Lung (tissue), 12 donors: ENCODE data around the gene TMEM240. TPM values are rescaled to one million over a fixed set of nuclear protein-coding genes. Genes with fewer than 3 reads are reported as not detected.

Source experiments
- ATAC-seq: fragments of 200-7000 bp; cut with Tn5 transposase; one replicate; pipeline ENCODE4 v1.9.1; 2020; ENCODE audit warnings: moderate number of reproducible peaks; ENCODE audit not compliant: insufficient read depth, low FRiP score
- DNase-seq, 3 donors: peaks; one replicate each; pipeline ENCODE4 v3.0.0-alpha.2; 2013 to 2017
- H3K27ac ChIP-seq, 2 donors: one replicate each; pipeline ENCODE4 v1.5.1; 2013; ENCODE audit warnings: mild to moderate bottlenecking in 2 of 2, moderate library complexity in 2 of 2, control low read depth in 1 of 2, inconsistent platforms in 1 of 2, low read depth in 1 of 2, low read length in 1 of 2
- H3K27me3 ChIP-seq, 3 donors: one replicate each; pipeline ENCODE4 v1.5.1; 2013; ENCODE audit warnings: low read length in 2 of 3; ENCODE audit not compliant: control insufficient read depth in 3 of 3, insufficient read depth in 3 of 3
- H3K36me3 ChIP-seq, 4 donors: one replicate each; pipeline ENCODE4 v1.5.1; 2013; ENCODE audit warnings: low read length in 4 of 4, mild to moderate bottlenecking in 1 of 4, moderate library complexity in 1 of 4; ENCODE audit not compliant: control insufficient read depth in 4 of 4, insufficient read depth in 4 of 4
- H3K4me1 ChIP-seq, 5 donors: one replicate each; pipeline ENCODE4 v1.5.1; 2013; ENCODE audit warnings: low read length in 5 of 5, mild to moderate bottlenecking in 2 of 5, moderate library complexity in 1 of 5; ENCODE audit not compliant: control insufficient read depth in 5 of 5, insufficient read depth in 5 of 5
- H3K4me3 ChIP-seq: one replicate; pipeline ENCODE4 v1.5.1; 2013; ENCODE audit warnings: mild to moderate bottlenecking, control low read depth, moderate library complexity
- H3K9ac ChIP-seq, 2 donors: one replicate each; pipeline ENCODE4 v1.5.1; 2013; ENCODE audit warnings: low read length in 2 of 2, control low read depth in 1 of 2; ENCODE audit not compliant: insufficient read depth in 1 of 2
- H3K9me3 ChIP-seq, 4 donors: one replicate each; pipeline ENCODE4 v1.5.1; 2013; ENCODE audit warnings: low read length in 3 of 4, mild to moderate bottlenecking in 1 of 4, moderate library complexity in 1 of 4; ENCODE audit not compliant: control insufficient read depth in 4 of 4, insufficient read depth in 3 of 4
- CTCF ChIP-seq: IDR thresholded peaks from 2 replicates; pipeline ENCODE4 v1.5.1; 2012; ENCODE audit warnings: mild to moderate bottlenecking; ENCODE audit errors: control extremely low read depth, extremely low read depth
- WGBS, 2 donors: extraction: QIAGEN DNeasy Blood & Tissue Kit; methylation state at CpG; one replicate each; pipeline ENCODE4 v1.1.7; 2013; 5-methylcytosine and 5-hydroxymethylcytosine counted together
- polyA plus RNA-seq, 2 donors: library from polyadenylated mRNA; stranded (reverse); fragments of 200-250 nt; gene quantifications; one replicate each; pipeline ENCODE4 v1.2.1, GENCODE V29; 2013
- total RNA-seq, 2 donors: library from RNA; depleted of rRNA in 1 of 2; stranded (reverse); fragments of >200 nt in 1 of 2; gene quantifications; one replicate each; pipeline ENCODE4 v1.2.1, GENCODE V29; 2014 to 2021
- donor health status: control.
- donor health status: control.
- donor health status: Bipolar disorder and iron deficiency.
- donor health status: healthy.
- donor health status: DM: yes; HTN: yes; CAD: no.

Gene TMEM240
- total and polyA plus RNA-seq, 4 donors = 2.3 to 4.2 (median 3.1) TPM

- ATAC-seq (no peak), DNase-seq (no peak)
- no peak for TF ChIP-seq CTCF
- no peak overlapping the region for H3K4me3 ChIP-seq
- H3K9me3 ChIP-seq = no peaks in the 10 kb centered on the region
- H3K4me1 ChIP-seq = peaks cover 0 to 9% (median 0%) of the 10 kb centered on the region in 5 donors
- WGBS, 2 donors = 87 to 89% methylated on average over 31 of the region's 31 CpGs
- H3K9ac ChIP-seq = no peak overlapping the region
- H3K36me3 ChIP-seq = peaks cover 10 to 30% (median 29%) of the 10 kb centered on the region in 4 donors
- H3K27ac ChIP-seq = peak overlapping the region in 1 of 2 donors; percentile 34
- no peaks in the 10 kb centered on the region for H3K27me3 ChIP-seq
Measured at GRCh38 chr1:1567152-1567875, 26.9 kb upstream of the TMEM240 start.

DNA sequence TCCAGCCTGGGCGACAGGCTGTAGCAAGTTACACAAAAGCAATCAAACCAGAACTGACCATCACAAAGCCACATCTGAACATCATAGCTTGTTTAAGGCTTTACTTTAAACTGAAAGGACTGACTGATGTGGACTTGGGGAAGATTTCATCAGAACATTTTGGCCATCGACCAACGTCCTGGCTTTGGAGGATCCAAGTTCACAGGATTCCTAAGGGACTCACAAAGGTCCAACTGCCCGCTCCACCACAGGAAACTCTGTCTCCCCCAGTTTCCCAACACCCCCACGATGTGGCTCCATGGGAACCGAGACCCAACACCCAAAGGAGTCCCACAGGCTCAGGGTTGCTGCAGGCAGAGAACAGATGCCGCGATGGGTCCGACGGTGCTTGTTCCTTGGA lies 24.9 kb upstream of the TMEM240 start:
- 89 to 90% methylated on average over 10 of the region's 10 CpGs for WGBS, 2 donors
- DNase-seq (no peak), ATAC-seq (no peak)
- peaks cover 0 to 10% (median 0%) of the 10 kb centered on the region in 5 donors for H3K4me1 ChIP-seq
- no peak overlapping the region for H3K9ac ChIP-seq
- no peak for TF ChIP-seq CTCF
- no peaks in the 10 kb centered on the region for H3K9me3 ChIP-seq
- H3K4me3 ChIP-seq = no peak overlapping the region
- H3K27me3 ChIP-seq = no peaks in the 10 kb centered on the region
- peaks cover 10 to 40% (median 31%) of the 10 kb centered on the region in 4 donors for H3K36me3 ChIP-seq
- H3K27ac ChIP-seq = no peak overlapping the region

- no peak overlapping the region for H3K9ac ChIP-seq
- TF ChIP-seq CTCF = no peak
- no peak for ATAC-seq
- no peaks in the 10 kb centered on the region for H3K9me3 ChIP-seq
- peaks cover 10 to 39% (median 29%) of the 10 kb centered on the region in 4 donors for H3K36me3 ChIP-seq
- H3K4me3 ChIP-seq = no peak overlapping the region
- H3K4me1 ChIP-seq = peaks cover 0 to 10% (median 0%) of the 10 kb centered on the region in 5 donors
- DNase-seq = no peak
- WGBS, 2 donors = 91 to 95% methylated on average over 19 of the region's 19 CpGs
- peak overlapping the region in 1 of 2 donors; percentile 60 for H3K27ac ChIP-seq
- no peaks in the 10 kb centered on the region for H3K27me3 ChIP-seq
Measured at GRCh38 chr1:1564268-1564667, 23.8 kb upstream of the TMEM240 start.
